ENCODE data around the gene TAB2. TPM values are rescaled to one million over a fixed set of nuclear protein-coding genes. Genes with fewer than 3 reads are reported as not detected.

TAB2 gene
- polyA plus RNA-seq, 3 donors: 3.1 to 32.0 (median 6.0) TPM

GRCh38 chr6:149387779-149388512, 70.4 kb downstream of the TAB2 start:
- no peak overlapping the region for H3K9ac ChIP-seq (ENCODE audit: insufficient read depth, low read length, poor library complexity, severe bottlenecking)
- no CpG with 5 or more reads among the region's 1 CpG for WGBS (ENCODE audit: insufficient coverage)
- H3K9me3 Mint-ChIP-seq: peaks cover 0 to 2% (median 0%) of the 10 kb centered on the region in 7 donors
- H3K27me3 Mint-ChIP-seq (ENCODE audit: low read depth in 3 of 3): peaks cover 0 to 1% (median under 1%) of the 10 kb centered on the region in 3 donors
- H3K27ac ChIP-seq (ENCODE audit: low read depth in 1 of 2, low read length in 2 of 2): no peak overlapping the region
- no peak overlapping the region for H2AFZ ChIP-seq (ENCODE audit: insufficient read depth, low read depth, low read length, poor library complexity, severe bottlenecking)
- no peak overlapping the region for H3K4me2 ChIP-seq (replicated peaks; ENCODE audit: extremely low read depth, low read length, poor library complexity, severe bottlenecking)
- H3K36me3 ChIP-seq (replicated peaks in 1 of 2; ENCODE audit: control insufficient read depth in 1 of 2, insufficient read depth in 2 of 2, low read length in 2 of 2): peaks cover 22 to 72% of the 10 kb centered on the region in 2 donors
- no peak for TF ChIP-seq CTCF (IDR thresholded peaks at IDR 0.05)
- no peaks in the 10 kb centered on the region for H3K4me1 ChIP-seq (ENCODE audit: control insufficient read depth in 1 of 2, insufficient read depth in 2 of 2, low read length in 2 of 2)
- intact Hi-C loops (cut with micrococcal nuclease): no loop called here
- H3K79me2 ChIP-seq (ENCODE audit: insufficient read depth, low read length): peaks cover 84% of the 10 kb centered on the region
- no peak for DNase-seq
- peaks cover 88% of the 10 kb centered on the region for H4K20me1 ChIP-seq (ENCODE audit: insufficient read depth, low read length)
- H3K9me3 ChIP-seq (replicated peaks in 1 of 2; ENCODE audit: control insufficient read depth in 1 of 2, insufficient read depth in 1 of 2, low read length in 2 of 2): no peaks in the 10 kb centered on the region
- no peak overlapping the region for H3K4me3 ChIP-seq (replicated peaks in 1 of 3; ENCODE audit: low read depth in 2 of 3, low read length in 3 of 3)
- no peaks in the 10 kb centered on the region for H3K27me3 ChIP-seq (ENCODE audit: control insufficient read depth in 2 of 2, insufficient read depth in 2 of 2, low read length in 2 of 2)
- H3K4me1 Mint-ChIP-seq: peaks cover 6% of the 10 kb centered on the region
- H3K4me3 Mint-ChIP-seq: no peak overlapping the region
- H3K27ac Mint-ChIP-seq: peak overlapping the region in 2 of 7 donors; percentile 77
- H3K36me3 Mint-ChIP-seq: peaks cover 55 to 57% of the 10 kb centered on the region in 2 donors

GRCh38 chr6:149389509-149390297, 72.2 kb downstream of the TAB2 start:
- H3K27me3 Mint-ChIP-seq (ENCODE audit: low read depth in 3 of 3): peaks cover 0 to 1% (median 0%) of the 10 kb centered on the region in 3 donors
- H3K27me3 ChIP-seq (ENCODE audit: control insufficient read depth in 2 of 2, insufficient read depth in 2 of 2, low read length in 2 of 2): no peaks in the 10 kb centered on the region
- peaks cover 92% of the 10 kb centered on the region for H4K20me1 ChIP-seq (ENCODE audit: insufficient read depth, low read length)
- H3K4me3 Mint-ChIP-seq: no peak overlapping the region
- intact Hi-C loops (cut with micrococcal nuclease): no loop called here
- H3K9me3 Mint-ChIP-seq: peaks cover 0 to 2% (median 0%) of the 10 kb centered on the region in 7 donors
- peak overlapping the region in 1 of 7 donors; percentile 37 for H3K27ac Mint-ChIP-seq
- no peak overlapping the region for H2AFZ ChIP-seq (ENCODE audit: insufficient read depth, low read depth, low read length, poor library complexity, severe bottlenecking)
- DNase-seq: no peak
- no peaks in the 10 kb centered on the region for H3K9me3 ChIP-seq (replicated peaks in 1 of 2; ENCODE audit: control insufficient read depth in 1 of 2, insufficient read depth in 1 of 2, low read length in 2 of 2)
- no peak overlapping the region for H3K4me3 ChIP-seq (replicated peaks in 1 of 3; ENCODE audit: low read depth in 2 of 3, low read length in 3 of 3)
- no peak overlapping the region for H3K9ac ChIP-seq (ENCODE audit: insufficient read depth, low read length, poor library complexity, severe bottlenecking)
- no peak overlapping the region for H3K4me2 ChIP-seq (replicated peaks; ENCODE audit: extremely low read depth, low read length, poor library complexity, severe bottlenecking)
- H3K4me1 Mint-ChIP-seq: peaks cover 5% of the 10 kb centered on the region
- no peak for TF ChIP-seq CTCF (IDR thresholded peaks at IDR 0.05)
- no peak overlapping the region for H3K27ac ChIP-seq (ENCODE audit: low read depth in 1 of 2, low read length in 2 of 2)
- peaks cover 90% of the 10 kb centered on the region for H3K79me2 ChIP-seq (ENCODE audit: insufficient read depth, low read length)
- no peaks in the 10 kb centered on the region for H3K4me1 ChIP-seq (ENCODE audit: control insufficient read depth in 1 of 2, insufficient read depth in 2 of 2, low read length in 2 of 2)
- H3K36me3 Mint-ChIP-seq: peaks cover 45 to 51% of the 10 kb centered on the region in 2 donors
- no CpG with 5 or more reads among the region's 3 CpGs for WGBS (ENCODE audit: insufficient coverage)
- peaks cover 28 to 68% of the 10 kb centered on the region in 2 donors for H3K36me3 ChIP-seq (replicated peaks in 1 of 2; ENCODE audit: control insufficient read depth in 1 of 2, insufficient read depth in 2 of 2, low read length in 2 of 2)
